GM21786 (cell line): ENCODE measurements around the gene FNDC10.

Experiments used
- ATAC-seq: cut with Tn5 transposase; IDR thresholded peaks from one replicate; pipeline ENCODE4 v1.9.1; 2021; ENCODE audit not compliant: unreplicated experiment

Gene FNDC10

GRCh38 chr1:1627829-1628753, 28.2 kb upstream of the FNDC10 start:
- no peak for ATAC-seq

DNA sequence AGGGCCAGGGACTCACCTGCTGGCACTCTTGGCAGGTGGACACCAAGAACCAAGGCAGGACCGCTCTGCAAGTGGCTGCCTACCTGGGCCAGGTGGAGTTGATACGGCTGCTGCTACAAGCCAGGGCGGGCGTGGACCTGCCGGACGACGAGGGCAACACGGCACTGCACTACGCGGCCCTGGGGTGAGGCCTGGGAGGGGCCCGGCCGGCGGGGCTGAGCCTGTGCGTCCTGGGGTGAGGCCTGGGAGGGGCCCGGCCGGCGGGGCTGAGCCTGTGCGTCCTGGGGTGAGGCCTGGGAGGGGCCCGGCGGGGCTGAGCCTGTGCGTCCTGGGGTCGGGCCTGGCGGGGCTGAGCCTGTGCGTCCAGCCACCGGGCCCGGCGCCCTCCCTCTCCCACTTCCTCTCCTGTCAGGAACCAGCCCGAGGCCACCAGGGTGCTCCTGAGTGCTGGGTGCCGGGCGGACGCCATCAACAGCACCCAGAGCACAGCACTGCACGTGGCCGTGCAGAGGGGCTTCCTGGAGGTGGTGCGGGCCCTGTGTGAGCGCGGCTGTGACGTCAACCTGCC, 27.4 kb upstream of the FNDC10 start:
- no peak for ATAC-seq

DNA sequence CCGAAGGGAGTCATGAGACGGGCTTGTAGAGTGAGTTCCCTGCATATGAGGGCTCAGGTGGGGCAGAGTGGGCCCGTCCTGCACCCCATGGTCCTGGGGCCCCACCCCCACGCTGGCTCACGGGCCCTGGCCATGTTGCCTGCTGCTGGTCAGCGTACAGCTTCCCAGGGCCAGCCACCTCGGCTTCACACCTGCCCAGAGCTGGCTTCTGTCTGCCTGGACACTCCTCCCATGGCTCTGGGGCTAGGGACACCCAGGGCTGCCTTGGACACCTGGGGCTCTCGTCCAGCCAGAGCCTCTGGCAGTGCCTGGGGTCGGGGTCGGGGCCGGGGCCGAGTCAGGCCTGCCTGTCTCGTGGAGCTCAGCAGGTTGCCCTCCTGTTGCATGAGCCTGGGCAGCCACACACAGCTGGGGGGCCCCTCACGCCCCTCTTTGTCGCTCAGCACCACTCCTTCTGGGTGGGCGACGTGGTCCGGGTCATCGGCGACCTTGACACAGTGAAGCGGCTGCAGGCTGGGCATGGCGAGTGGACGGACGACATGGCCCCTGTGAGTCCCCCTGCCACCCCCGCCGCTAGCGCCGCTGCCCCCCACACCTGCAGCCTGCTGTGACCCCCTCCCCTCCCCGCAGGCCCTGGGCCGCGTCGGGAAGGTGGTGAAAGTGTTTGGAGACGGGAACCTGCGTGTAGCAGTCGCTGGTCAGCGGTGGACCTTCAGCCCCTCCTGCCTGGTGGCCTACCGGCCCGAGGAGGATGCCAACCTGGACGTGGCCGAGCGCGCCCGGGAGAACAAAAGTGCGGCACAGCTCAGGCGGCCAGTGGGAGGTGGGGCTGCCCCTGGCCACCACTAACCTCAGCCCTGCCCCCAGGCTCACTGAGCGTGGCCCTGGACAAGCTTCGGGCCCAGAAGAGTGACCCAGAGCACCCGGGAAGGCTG, 26.5 kb upstream of the FNDC10 start:
- ATAC-seq = no peak

DNA sequence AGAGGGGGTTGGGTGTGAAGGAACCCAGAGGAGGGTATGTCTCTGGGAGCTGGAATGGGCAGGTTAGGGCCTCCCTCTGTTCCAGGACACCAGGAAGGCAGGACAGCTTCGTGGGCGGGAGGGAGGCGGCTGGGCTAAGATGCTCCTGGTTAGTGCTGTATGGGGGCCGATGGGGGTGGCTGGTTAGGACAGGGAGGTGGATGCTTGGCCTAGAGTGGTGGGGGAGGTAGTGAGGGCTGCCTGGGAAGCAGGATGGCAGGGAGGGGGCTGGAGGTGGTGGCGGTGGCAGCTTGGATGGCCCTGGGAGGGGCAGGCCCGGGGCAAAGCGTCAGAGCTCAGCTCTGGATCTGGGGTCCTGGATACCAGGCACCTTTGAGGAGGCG, 25.9 kb upstream of the FNDC10 start:
- ATAC-seq = no peak

DNA sequence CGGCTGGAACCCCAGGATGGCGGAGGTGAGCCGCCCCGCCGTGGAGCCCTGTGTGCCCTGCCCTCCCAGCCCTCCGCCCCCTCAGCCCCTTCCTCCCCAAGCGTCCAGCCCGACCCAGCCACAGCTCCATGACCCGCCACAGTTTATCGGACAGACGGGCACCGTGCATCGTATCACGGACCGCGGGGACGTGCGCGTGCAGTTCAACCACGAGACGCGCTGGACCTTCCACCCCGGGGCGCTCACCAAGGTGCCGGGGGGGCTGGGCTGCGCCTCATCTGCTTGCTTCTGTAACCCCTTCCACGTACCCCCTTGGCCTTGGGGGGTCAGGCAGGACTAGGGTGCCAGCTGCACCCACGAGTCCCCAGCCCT, 25.5 kb upstream of the FNDC10 start:
- no peak for ATAC-seq

- no peak for ATAC-seq
Observed at GRCh38 chr1:1624443-1625403, 24.8 kb upstream of the FNDC10 start.

DNA sequence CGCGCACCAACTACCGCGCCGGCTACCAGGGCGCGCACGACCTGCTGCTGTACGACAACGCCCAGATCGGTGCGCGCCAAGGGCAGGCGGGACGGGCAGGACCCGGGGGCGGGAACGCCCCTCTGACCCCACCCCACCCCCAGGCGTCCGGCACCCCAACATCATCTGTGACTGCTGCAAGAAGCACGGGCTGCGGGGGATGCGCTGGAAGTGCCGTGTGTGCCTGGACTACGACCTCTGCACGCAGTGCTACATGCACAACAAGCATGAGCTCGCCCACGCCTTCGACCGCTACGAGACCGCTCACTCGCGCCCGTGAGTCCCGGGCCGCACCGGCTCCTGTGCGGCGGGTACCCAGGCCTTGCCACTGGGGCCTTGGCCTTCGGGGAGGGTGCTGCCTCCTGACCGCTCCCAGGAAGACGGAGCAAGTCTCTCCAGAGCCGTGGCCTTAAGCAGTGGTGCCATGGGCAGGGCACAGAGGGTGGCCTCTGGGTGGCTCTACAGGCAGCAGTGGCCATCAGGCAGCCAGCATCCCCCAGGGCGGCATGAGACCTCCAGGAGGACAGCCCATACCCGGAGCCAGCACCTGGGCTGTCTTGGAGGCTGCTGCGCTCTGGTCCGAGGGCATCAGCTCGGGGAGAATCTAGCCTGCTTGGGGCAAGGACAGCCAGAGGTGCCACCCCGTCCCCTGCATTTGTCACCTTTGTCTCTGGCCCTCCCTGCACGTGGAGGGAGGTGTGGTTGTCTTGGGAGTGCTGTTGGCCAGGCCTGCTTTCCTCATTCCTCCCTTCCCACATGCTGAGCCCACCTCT, 23.9 kb upstream of the FNDC10 start:
- ATAC-seq = no peak

DNA sequence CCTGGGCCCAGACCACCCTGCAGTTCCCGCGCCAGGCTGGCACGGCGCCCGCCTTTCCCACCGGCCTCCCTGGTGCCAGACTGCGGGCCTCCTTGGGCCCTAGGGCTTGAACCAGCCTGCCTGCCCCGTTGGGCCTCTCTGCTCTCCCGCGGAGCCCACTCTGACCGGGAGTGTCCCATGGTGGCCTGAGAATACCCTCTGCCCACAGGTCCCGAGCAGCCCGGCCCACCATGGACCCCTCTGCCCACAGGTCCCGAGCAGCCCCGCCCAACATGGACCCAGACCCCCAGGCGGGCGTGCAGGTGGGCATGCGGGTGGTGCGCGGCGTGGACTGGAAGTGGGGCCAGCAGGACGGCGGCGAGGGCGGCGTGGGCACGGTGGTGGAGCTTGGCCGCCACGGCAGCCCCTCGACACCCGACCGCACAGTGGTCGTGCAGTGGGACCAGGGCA, 23.3 kb upstream of the FNDC10 start:
- no peak for ATAC-seq

DNA sequence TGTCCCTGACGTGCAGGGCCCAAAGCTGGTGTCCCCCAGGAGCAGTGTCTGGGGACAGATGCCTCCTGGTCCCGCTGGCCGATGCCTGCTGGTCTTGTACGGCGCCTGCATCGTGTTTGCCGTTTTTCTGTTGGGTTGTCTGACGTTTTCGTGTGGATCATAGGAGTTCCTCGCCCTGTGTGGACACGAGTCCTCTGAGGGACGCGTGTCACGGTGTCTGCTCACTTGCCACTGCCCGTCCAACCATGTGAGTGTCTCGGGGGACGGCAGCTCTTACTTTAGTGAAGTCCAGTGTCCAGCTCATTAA, 22.8 kb upstream of the FNDC10 start:
- ATAC-seq = no peak

GRCh38 chr1:1622010-1622787, 22.3 kb upstream of the FNDC10 start:
- no peak for ATAC-seq

DNA sequence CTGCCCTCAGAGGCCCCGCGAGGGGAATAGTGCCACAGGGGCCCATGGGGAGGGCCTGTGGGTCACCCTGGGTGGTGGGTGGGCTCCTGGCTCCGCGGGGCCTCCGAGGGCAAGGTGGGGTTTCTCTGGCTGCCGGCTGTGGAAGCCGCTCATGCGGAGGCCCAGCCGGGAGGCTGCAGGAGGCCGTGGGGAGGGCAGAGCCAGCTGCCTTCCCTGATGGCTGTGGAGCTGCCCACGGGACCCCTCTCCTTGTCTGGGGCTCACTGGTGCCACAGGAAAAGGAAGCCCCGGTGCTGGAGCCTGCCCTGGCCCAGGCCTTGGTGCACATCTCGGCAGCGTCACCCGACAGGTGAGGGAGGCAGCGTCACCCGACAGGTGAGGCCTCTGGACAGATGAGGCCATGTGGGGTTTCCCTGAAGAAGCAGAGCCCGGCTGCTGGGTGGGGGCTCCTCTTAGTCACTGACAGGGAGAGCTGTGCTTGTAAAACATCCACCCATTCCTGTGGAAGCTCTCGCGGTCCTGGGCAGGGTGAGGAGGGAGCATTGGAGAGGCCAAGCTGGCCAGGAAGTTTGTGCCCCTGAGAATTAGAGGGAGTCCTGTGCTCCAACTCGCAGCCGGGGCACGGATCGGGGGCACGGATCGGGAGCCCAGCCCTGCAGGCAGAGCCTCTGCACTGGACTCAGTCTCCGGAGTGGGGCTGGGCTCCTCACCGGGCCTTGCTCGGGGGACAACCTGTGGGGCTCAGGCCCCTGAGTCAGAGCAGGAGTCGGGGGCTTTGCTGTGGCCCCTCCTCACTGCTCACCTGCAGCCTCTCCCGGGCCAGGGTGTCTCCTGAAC, 21.5 kb upstream of the FNDC10 start:
- ATAC-seq = no peak

DNA sequence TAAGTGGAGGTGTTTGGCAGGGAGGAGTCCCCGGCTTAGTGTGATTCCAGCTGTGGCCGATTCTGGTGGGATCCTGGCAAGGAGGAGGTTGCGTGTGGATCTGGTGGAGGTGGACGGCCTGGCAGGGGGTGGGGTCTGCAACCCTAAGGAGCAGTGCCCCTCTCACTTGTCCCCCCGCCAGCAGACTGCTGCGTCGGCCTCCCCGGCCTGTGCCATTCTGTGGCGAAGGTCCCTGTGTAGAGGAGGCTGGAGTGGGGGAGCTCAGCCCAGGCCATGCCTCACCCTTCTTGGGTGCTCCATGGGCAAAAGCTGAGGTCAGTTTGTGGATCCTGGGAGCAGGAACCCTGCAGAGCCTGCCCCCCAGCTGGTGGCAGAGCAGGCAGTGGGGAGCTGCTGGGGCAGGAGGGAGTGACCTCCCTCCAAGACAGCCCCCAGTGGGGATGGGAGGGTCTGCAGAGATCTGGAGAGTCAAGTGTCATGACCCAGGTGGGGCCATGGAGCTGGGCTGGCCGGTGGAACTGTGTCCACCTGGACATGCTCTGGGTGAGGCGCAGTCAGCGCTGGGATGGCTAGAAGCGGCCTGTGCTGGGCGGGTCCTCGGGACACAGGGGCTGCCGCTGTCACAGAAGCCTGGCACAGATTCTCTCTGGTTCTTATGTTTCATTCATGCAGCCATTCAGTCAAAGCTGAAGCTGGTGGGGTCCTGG, 20.7 kb upstream of the FNDC10 start:
- ATAC-seq = no peak

- no peak for ATAC-seq
Observed at GRCh38 chr1:1619917-1620361, 20.0 kb upstream of the FNDC10 start.

GRCh38 chr1:1618396-1619068, 18.6 kb upstream of the FNDC10 start:
- ATAC-seq = no peak

GRCh38 chr1:1617925-1618324, 18.0 kb upstream of the FNDC10 start:
- no peak for ATAC-seq

DNA sequence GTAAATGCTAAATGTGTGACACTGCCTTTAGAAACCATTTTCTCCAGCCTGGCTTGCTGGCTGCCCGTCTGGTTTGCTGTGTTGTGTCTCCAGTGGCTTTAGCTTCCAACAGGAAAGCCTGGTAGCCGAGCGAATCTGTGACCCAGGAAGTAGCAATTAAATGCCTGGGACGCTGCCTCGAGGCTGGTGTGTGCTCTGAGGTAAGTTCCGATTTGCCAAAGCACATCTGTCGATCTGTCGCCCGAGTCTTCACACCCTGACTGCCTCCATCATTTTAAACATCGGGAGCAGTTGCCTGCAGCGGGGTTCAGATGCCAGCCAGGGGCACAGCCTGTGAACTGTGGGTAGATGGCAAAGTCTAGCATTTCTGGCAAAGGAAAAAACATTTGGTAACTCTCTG, 17.6 kb upstream of the FNDC10 start:
- ATAC-seq = no peak

DNA sequence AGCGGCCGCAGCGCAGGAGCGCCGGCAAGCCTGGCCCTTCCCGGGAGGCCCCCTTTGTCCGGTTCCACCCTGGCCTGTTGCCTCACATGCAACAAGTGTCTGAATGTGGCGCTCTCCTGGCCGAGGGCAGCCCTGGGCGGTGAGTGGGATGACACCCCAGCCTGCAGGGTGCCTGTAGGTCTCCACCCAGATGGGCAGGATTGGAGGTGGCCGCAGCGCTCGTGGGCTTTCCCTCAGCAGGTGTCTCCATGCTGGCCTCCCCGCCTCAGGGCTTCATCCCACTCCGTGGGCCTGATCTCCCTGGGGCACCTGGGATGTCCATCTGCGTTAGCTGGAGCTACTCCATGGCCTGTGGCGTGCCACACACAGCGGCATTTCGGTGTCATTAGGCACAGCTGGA, 16.9 kb upstream of the FNDC10 start:
- ATAC-seq = no peak
